ENCODE measurements around the gene RALY. TPM values are rescaled to one million over a fixed set of nuclear protein-coding genes. Genes with fewer than 3 reads are reported as not detected.
"Not testable (repeated sequence)": the region's sequence is repeated elsewhere in the genome, so short reads cannot be mapped to it uniquely, and the experiment has no call there.

RALY gene
- total RNA-seq, 1 donor from 2014 or later: 78.5 TPM

DNA sequence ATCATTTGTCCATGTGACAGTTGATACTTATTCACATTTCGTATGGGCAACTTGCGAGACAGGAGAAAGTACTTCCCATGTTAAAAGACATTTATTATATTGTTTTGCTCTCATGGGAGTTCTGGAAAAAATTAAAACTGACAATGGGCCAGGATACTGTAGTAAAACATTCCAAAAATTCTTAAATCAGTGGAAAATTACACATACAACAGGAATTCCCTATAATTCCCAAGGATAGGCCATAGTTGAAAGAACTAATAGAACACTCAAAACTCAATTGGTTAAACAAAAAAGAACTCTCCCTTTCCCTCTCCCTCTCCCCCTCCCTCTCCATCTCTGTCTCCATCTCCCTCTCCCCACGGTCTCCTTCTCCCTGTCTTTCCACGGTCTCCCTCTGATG lies 137.8 kb downstream of the RALY start:
- Histone ChIP-seq H3K36me3 (no peaks in the 10 kb centered on the region), H3K27me3 (no peaks in the 10 kb centered on the region), H3K9me3 (no peaks in the 10 kb centered on the region), H3K4me1 (peaks cover 0 to 4% of the 10 kb centered on the region in 2 donors), H3K27ac (no peak overlapping the region), H3K4me3 (peak overlapping the region in 1 of 2 donors; percentile 9)
- TF ChIP-seq, protein P1, sequence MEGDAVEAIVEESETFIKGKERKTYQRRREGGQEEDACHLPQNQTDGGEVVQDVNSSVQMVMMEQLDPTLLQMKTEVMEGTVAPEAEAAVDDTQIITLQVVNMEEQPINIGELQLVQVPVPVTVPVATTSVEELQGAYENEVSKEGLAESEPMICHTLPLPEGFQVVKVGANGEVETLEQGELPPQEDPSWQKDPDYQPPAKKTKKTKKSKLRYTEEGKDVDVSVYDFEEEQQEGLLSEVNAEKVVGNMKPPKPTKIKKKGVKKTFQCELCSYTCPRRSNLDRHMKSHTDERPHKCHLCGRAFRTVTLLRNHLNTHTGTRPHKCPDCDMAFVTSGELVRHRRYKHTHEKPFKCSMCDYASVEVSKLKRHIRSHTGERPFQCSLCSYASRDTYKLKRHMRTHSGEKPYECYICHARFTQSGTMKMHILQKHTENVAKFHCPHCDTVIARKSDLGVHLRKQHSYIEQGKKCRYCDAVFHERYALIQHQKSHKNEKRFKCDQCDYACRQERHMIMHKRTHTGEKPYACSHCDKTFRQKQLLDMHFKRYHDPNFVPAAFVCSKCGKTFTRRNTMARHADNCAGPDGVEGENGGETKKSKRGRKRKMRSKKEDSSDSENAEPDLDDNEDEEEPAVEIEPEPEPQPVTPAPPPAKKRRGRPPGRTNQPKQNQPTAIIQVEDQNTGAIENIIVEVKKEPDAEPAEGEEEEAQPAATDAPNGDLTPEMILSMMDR (IDR thresholded peaks at IDR 0.05): no peak
- DNase-seq (ENCODE audit: low spot score in 2 of 2): no peak
- intact Hi-C loops (cut with DNase I): no loop called here

DNA sequence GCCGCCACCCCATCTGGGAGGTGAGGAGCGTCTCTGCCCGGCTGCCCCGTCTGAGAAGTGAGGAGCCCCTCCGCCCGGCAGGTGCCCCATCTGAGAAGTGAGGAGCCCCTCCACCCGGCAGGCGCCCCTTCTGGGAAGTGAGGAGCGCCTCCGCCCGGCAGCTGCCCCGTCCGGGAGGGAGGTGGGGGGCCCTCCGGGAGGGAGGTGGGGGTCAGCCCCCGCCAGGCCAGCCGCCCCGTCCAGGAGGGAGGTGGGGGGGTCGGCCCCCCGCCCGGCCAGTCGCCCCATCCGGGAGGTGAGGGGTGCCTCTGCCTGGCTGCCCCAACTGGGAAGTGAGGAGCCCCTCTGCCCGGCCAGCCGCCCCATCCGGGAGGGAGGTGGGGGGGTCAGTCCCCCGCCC lies 138.8 kb downstream of the RALY start:
- intact Hi-C loops (cut with DNase I); H3K36me3 ChIP-seq; DNase-seq (ENCODE audit: low spot score in 2 of 2); H3K27me3 ChIP-seq; H3K27ac ChIP-seq; H3K9me3 ChIP-seq; H3K4me3 ChIP-seq; H3K4me1 ChIP-seq: not testable (repeated sequence)

DNA sequence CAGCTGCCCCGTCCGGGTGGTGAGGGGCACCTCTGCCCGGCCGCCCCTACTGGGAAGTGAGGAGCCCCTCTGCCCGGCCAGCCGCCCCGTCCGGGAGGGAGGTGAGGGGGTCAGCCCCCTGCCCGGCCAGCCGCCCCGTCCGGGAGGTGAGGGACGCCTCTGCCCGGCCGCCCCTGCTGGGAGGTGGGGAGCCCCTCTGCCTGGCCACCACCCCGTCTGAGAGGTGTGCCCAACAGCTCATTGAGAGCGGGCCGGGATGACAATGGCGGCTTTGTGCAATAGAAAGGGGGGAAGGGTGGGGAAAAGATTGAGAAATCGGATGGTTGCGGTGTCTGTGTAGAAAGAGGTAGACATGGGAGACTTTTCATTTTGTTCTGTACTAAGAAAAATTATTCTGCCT lies 139.2 kb downstream of the RALY start:
- not testable (repeated sequence) for DNase-seq (ENCODE audit: low spot score in 2 of 2)

DNA sequence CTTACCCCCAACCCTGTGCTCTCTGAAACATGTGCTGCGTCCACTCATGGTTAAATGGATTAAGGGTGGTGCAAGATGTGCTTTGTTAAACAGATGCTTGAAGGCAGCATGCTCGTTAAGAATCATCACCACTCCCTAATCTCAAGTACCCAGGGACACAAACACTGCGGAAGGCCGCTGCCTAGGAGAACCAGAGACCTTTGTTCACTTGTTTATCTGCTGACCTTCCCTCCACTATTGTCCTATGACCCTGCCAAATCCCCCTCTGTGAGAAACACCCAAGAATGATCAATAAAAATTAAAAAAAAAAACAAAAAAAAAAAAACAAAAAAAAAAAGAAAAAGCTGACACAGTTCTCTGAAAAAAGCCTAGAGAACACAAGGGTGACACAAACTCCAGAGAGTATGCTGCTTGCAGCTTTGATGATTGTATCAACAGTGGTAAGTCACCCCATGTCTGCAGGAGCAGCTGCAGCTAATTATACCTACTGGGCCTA lies 139.7 kb downstream of the RALY start:
- H3K9me3 ChIP-seq; H3K27ac ChIP-seq; H3K4me1 ChIP-seq; intact Hi-C loops (cut with DNase I); H3K36me3 ChIP-seq; DNase-seq (ENCODE audit: low spot score in 2 of 2); H3K27me3 ChIP-seq; H3K4me3 ChIP-seq: not testable (repeated sequence)

More for the DNA sequence above, 139.2 kb downstream of the RALY start:
- H3K4me1 ChIP-seq; H3K27me3 ChIP-seq; H3K9me3 ChIP-seq; H3K36me3 ChIP-seq; H3K27ac ChIP-seq; intact Hi-C loops (cut with DNase I); H3K4me3 ChIP-seq: not testable (repeated sequence)

Other genes starting within 250 kb of the RALY start
- gene CHMP4B, start 182.6 kb upstream of the RALY start, total RNA-seq: 42.8 TPM
- gene EIF2S2, start 118.3 kb downstream of the RALY start, total RNA-seq: 19.3 TPM
- not detected for gene ASIP, start 247.5 kb downstream of the RALY start, total RNA-seq